H1 (cell line): ENCODE data around the gene SLC8A1. TPM values are rescaled to one million over a fixed set of nuclear protein-coding genes. Genes with fewer than 3 reads are reported as not detected.

Experiments used
- CTCF ChIP-seq, 3 experiments: IDR thresholded peaks; 1 replicate in 2 of 3; 2 replicates in 1 of 3; pipeline versions ENCODE4 v1.5.1 to v1.6.1; 2011; ENCODE audit warnings: low read length in 3 of 3, mild to moderate bottlenecking in 3 of 3, inconsistent platforms in 2 of 3, low read depth in 1 of 3, moderate library complexity in 1 of 3; ENCODE audit not compliant: insufficient read depth in 1 of 3; ENCODE audit errors: control extremely low read depth in 1 of 3
- RBBP5 ChIP-seq: IDR thresholded peaks from 2 replicates; pipeline ENCODE4 v1.7.1; 2012; ENCODE audit warnings: low read depth, mild to moderate bottlenecking, inconsistent platforms, low read length, moderate library complexity, borderline replicate concordance
- SIX5 ChIP-seq: IDR thresholded peaks from 2 replicates; pipeline ENCODE4 v1.6.1; 2011; ENCODE audit warnings: mild to moderate bottlenecking, low read depth, low read length
- polyA plus RNA-seq, 7 experiments: library from polyadenylated mRNA; depleted of rRNA in 3 of 7; stranded (reverse) in 5 of 7; unstranded in 2 of 7; fragments of >200 nt in 5 of 7; fragments of 200-250 nt in 2 of 7; gene quantifications; 1 replicate in 5 of 7; 2 replicates in 1 of 7; 4 replicates in 1 of 7; pipeline versions ENCODE4 v1.2.1 to v1.2.3, GENCODE V29; 2011 to 2013; ENCODE audit warnings: missing spikeins in 2 of 7, mixed read lengths in 2 of 7
- total RNA-seq: library from RNA; stranded (reverse); fragmentation: NEBNext Ultra II Directional; extraction: Animal tissue kit (Norgen Biotek cat#: 25700); gene quantifications from 2 replicates; pipeline ENCODE4 v1.2.1, GENCODE V29; 2021
- TF ChIP-seq, protein P1 (sequence below): IDR thresholded peaks from 2 replicates; pipeline ENCODE4 v1.6.1; 2012; ENCODE audit warnings: inconsistent platforms

Gene SLC8A1
- total and polyA plus RNA-seq, 2 of the 8 experiments (the other 6 are each of a cell fraction or from before 2014, with no cell fraction given) = 0.68 to 3.6 TPM

DNA sequence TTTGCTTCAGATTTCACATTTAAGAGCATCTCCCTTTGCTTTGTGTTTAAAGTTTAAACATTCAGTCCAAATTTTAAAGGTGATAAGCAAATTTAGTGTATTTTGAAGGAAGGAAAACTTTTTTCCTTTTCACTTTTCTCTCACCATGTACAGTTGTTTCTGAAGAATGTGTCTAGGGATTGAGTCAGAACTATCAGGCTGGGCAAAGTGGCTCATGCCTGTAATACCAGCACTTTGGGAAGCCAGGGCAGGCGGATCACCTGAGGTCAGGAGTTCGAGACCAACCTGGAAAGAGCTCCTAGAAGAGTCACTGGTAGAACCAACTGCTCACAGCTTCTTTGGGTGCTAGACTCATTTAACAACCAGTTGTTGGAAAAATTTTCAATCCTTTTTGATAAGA lies 345.8 kb downstream of the SLC8A1 start (continued):
- TF ChIP-seq, protein P1, sequence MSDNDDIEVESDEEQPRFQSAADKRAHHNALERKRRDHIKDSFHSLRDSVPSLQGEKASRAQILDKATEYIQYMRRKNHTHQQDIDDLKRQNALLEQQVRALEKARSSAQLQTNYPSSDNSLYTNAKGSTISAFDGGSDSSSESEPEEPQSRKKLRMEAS = no peak
- TF ChIP-seq SIX5 (no peak), RBBP5 (no peak), CTCF (IDR thresholded peaks at IDR 0.05; ENCODE audit: control extremely low read depth in 1 of 3, insufficient read depth in 1 of 3, low read depth in 1 of 3, low read length in 3 of 3) (no peak)
